Cerebellar cortex (tissue), 1 donor: ENCODE data around the gene CYP2W1.

Experiments used
- DNase-seq: peaks from one replicate; pipeline ENCODE4 v3.0.0-alpha.2; 2015; ENCODE audit warnings: low spot score

The CYP2W1 gene

GRCh38 chr7:983616-984071 is 663 bp downstream of the CYP2W1 start:
- DNase-seq: no peak

GRCh38 chr7:984361-985126 is 1.6 kb downstream of the CYP2W1 start:
- no peak for DNase-seq

GRCh38 chr7:985127-985416 is 2.1 kb downstream of the CYP2W1 start:
- DNase-seq: no peak

GRCh38 chr7:985915-986741 is 3.1 kb downstream of the CYP2W1 start:
- no peak for DNase-seq

GRCh38 chr7:986766-987751 is 4.1 kb downstream of the CYP2W1 start:
- DNase-seq: no peak

GRCh38 chr7:987909-988308 is 4.9 kb downstream of the CYP2W1 start:
- DNase-seq: no peak

GRCh38 chr7:988426-988911 is 5.5 kb downstream of the CYP2W1 start:
- no peak for DNase-seq

- DNase-seq: no peak
Measured at GRCh38 chr7:988963-989529, 6.1 kb downstream of the CYP2W1 start.

- no peak for DNase-seq
Measured at GRCh38 chr7:990352-990932, 7.5 kb downstream of the CYP2W1 start.

GRCh38 chr7:990933-991728 is 8.2 kb downstream of the CYP2W1 start:
- no peak for DNase-seq

GRCh38 chr7:991729-992656 is 9.0 kb downstream of the CYP2W1 start:
- no peak for DNase-seq

GRCh38 chr7:992709-993607 is 10.0 kb downstream of the CYP2W1 start:
- DNase-seq: peak; percentile 97

GRCh38 chr7:994592-995308 is 11.8 kb downstream of the CYP2W1 start:
- DNase-seq: no peak

GRCh38 chr7:995571-995970 is 12.6 kb downstream of the CYP2W1 start:
- DNase-seq: no peak

GRCh38 chr7:996079-996872 is 13.3 kb downstream of the CYP2W1 start:
- DNase-seq: no peak
